HepG2 (cell line): Measurements from ENCODE around the gene SLC36A3. TPM values are rescaled to one million over a fixed set of nuclear protein-coding genes. Genes with fewer than 3 reads are reported as not detected.

Source experiments
- AGO1 ChIP-seq: fragments of 200-400 bp; formaldehyde crosslinking; IDR thresholded peaks from 2 replicates; pipeline ENCODE4 v1.6.1; 2017; ENCODE audit warnings: mild to moderate bottlenecking, low read depth, low read length, moderate library complexity; ENCODE audit not compliant: poor library complexity, severe bottlenecking
- BCL6 ChIP-seq: IDR thresholded peaks from 2 replicates; pipeline ENCODE4 v1.6.1; 2016; ENCODE audit warnings: missing genetic modification reagents, missing compliant biosample characterization
- CCAR2 ChIP-seq: fragments of 200-400 bp; formaldehyde crosslinking; optimal IDR thresholded peaks from 2 replicates; pipeline ENCODE3; 2018; ENCODE audit warnings: low read depth, mild to moderate bottlenecking, low read length, moderate library complexity
- HDAC6 ChIP-seq: fragments of 200-600 bp; sonication (generic); IDR thresholded peaks from 2 replicates; pipeline ENCODE4 v1.7.0; 2017; ENCODE audit warnings: mild to moderate bottlenecking, antibody characterized with exemption, low read length, low read depth
- LBX2 ChIP-seq: sonication (generic); formaldehyde crosslinking; IDR thresholded peaks from 2 replicates; pipeline ENCODE4 v1.5.0; 2020; ENCODE audit warnings: missing genetic modification reagents, mild to moderate bottlenecking, borderline replicate concordance
- RBM22 ChIP-seq: fragments of 200-400 bp; formaldehyde crosslinking; optimal IDR thresholded peaks from 2 replicates; pipeline ENCODE3; 2017; ENCODE audit warnings: mild to moderate bottlenecking, low read length, moderate library complexity
- RNF2 ChIP-seq: fragments of 450-650 bp; conservative IDR thresholded peaks from 2 replicates; pipeline ENCODE4 v1.6.1; 2016; ENCODE audit warnings: low read depth
- SMARCC2 ChIP-seq: fragments of 450-650 bp; IDR thresholded peaks from 2 replicates; pipeline ENCODE4 v1.6.1; 2017; ENCODE audit warnings: antibody characterized with exemption, mild to moderate bottlenecking
- TBP ChIP-seq: sonication (generic); formaldehyde crosslinking; IDR thresholded peaks from 2 replicates; pipeline ENCODE4 v1.5.0; 2020; ENCODE audit warnings: missing genetic modification reagents
- TCF7L2 ChIP-seq: IDR thresholded peaks from 2 replicates; pipeline ENCODE4 v1.6.1; 2011; ENCODE audit warnings: mild to moderate bottlenecking, low read depth, low read length, moderate library complexity
- ZEB1 ChIP-seq: IDR thresholded peaks from 2 replicates; pipeline ENCODE4 v1.6.1; 2012; ENCODE audit warnings: mild to moderate bottlenecking, low read depth, inconsistent platforms; ENCODE audit not compliant: insufficient replicate concordance
- ZNF296 ChIP-seq: sonication (generic); formaldehyde crosslinking; conservative IDR thresholded peaks from 2 replicates; pipeline ENCODE4 v1.5.0; 2020; ENCODE audit warnings: mild to moderate bottlenecking, missing genetic modification reagents
- ZNF605 ChIP-seq: sonication (generic); formaldehyde crosslinking; IDR thresholded peaks from 2 replicates; pipeline ENCODE4 v1.8.0; 2022; ENCODE audit warnings: mild to moderate bottlenecking, missing genetic modification reagents
- polyA plus RNA-seq, 8 experiments: library from polyadenylated mRNA; depleted of rRNA in 3 of 8; stranded (reverse) in 7 of 8; unstranded in 1 of 8; fragments of >200 nt; fragmentation: Illumina TruSeq in 4 of 8; extraction: Trizol in 4 of 8; gene quantifications; 2 replicates each; pipeline versions ENCODE4 v1.2.1 to v1.2.3, GENCODE V29; 2011 to 2016; ENCODE audit warnings: low read depth in 4 of 8, missing spikeins in 1 of 8, mixed read lengths in 1 of 8; ENCODE audit not compliant: insufficient read depth in 1 of 8
- total RNA-seq, 5 experiments: library from RNA; depleted of rRNA; stranded (reverse); fragments of >200 nt; fragmentation: Illumina TruSeq; extraction: Trizol; gene quantifications; 2 replicates each; pipeline ENCODE4 v1.2.3, GENCODE V29; 2016; ENCODE audit warnings: low read depth in 1 of 5
- TF ChIP-seq, protein P1 (sequence below): sonication (generic); formaldehyde crosslinking; IDR thresholded peaks from 2 replicates; pipeline ENCODE4 v1.9.0; 2022; ENCODE audit warnings: missing genetic modification reagents, mild to moderate bottlenecking, borderline replicate concordance
- TF ChIP-seq, protein P2 (sequence below): sonication (generic); IDR thresholded peaks from 2 replicates; pipeline ENCODE4 v1.6.1; 2016; ENCODE audit warnings: low read depth, borderline replicate concordance
- TF ChIP-seq, protein P3 (sequence below), 2 experiments: sonication (generic) in 1 of 2; formaldehyde crosslinking in 1 of 2; IDR thresholded peaks; 2 replicates each; pipeline versions ENCODE4 v1.6.1 to v1.9.0; 2014 to 2022; ENCODE audit warnings: antibody characterized with exemption in 1 of 2, borderline replicate concordance in 1 of 2, inconsistent platforms in 1 of 2, low read depth in 1 of 2, missing genetic modification reagents in 1 of 2
- TF ChIP-seq, protein P4 (sequence below): sonication (generic); formaldehyde crosslinking; IDR thresholded peaks from 2 replicates; pipeline ENCODE4 v1.4.0; 2020; ENCODE audit warnings: mild to moderate bottlenecking, low read depth, missing genetic modification reagents

SLC36A3 gene
- total and polyA plus RNA-seq, 2 of the 13 experiments (the other 11 are each of a cell fraction or from before 2014, with no cell fraction given), result not detected

DNA sequence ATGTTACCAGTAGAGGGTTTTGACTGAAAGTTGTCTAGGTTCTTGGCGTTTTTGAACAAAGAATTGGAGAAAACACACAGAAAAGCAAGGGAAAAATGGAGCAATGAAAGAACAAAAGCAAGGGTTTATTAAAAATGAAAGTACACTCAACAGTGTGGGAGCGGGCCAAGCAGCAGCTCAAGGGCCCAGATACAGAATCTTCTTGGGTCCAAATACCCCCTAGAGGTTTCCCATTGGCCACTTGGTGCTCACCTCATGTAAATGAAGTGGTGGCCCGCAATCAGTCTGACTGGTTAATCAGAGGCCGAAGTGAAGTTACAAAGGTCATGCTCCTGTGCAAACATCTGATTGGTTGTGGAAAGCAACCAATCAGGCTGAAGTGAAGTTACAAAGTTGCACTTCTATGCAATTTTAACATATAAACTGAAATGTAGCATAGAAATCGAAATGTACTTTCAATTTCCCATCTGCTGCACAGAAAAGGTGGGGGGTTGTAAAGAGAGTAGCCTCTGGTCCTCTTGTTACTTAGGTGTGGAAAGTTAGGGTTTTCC is 52.5 kb downstream of the SLC36A3 start (continued):
- TF ChIP-seq AGO1 (no peak), LBX2 (no peak), ZEB1 (no peak), HDAC6 (no peak), ZNF296 (CRISPR knock-in tag) (no peak), BCL6 (CRISPR knock-in tag) (no peak), SMARCC2 (no peak), RBM22 (no peak), RNF2 (no peak), TCF7L2 (no peak), CCAR2 (no peak), ZNF605 (CRISPR knock-in tag) (no peak; the same call in 1 of the 2 replicates), TBP (CRISPR knock-in tag) (no peak)
- TF ChIP-seq, protein P1, sequence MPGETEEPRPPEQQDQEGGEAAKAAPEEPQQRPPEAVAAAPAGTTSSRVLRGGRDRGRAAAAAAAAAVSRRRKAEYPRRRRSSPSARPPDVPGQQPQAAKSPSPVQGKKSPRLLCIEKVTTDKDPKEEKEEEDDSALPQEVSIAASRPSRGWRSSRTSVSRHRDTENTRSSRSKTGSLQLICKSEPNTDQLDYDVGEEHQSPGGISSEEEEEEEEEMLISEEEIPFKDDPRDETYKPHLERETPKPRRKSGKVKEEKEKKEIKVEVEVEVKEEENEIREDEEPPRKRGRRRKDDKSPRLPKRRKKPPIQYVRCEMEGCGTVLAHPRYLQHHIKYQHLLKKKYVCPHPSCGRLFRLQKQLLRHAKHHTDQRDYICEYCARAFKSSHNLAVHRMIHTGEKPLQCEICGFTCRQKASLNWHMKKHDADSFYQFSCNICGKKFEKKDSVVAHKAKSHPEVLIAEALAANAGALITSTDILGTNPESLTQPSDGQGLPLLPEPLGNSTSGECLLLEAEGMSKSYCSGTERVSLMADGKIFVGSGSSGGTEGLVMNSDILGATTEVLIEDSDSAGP (CRISPR knock-in tag), result no peak
- TF ChIP-seq, protein P2, sequence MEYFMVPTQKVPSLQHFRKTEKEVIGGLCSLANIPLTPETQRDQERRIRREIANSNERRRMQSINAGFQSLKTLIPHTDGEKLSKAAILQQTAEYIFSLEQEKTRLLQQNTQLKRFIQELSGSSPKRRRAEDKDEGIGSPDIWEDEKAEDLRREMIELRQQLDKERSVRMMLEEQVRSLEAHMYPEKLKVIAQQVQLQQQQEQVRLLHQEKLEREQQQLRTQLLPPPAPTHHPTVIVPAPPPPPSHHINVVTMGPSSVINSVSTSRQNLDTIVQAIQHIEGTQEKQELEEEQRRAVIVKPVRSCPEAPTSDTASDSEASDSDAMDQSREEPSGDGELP, result no peak
- TF ChIP-seq, protein P3, sequence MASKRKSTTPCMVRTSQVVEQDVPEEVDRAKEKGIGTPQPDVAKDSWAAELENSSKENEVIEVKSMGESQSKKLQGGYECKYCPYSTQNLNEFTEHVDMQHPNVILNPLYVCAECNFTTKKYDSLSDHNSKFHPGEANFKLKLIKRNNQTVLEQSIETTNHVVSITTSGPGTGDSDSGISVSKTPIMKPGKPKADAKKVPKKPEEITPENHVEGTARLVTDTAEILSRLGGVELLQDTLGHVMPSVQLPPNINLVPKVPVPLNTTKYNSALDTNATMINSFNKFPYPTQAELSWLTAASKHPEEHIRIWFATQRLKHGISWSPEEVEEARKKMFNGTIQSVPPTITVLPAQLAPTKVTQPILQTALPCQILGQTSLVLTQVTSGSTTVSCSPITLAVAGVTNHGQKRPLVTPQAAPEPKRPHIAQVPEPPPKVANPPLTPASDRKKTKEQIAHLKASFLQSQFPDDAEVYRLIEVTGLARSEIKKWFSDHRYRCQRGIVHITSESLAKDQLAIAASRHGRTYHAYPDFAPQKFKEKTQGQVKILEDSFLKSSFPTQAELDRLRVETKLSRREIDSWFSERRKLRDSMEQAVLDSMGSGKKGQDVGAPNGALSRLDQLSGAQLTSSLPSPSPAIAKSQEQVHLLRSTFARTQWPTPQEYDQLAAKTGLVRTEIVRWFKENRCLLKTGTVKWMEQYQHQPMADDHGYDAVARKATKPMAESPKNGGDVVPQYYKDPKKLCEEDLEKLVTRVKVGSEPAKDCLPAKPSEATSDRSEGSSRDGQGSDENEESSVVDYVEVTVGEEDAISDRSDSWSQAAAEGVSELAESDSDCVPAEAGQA (IDR thresholded peaks at IDR 0.05; ENCODE audit: low read depth), result no peak
- TF ChIP-seq, protein P3 (CRISPR knock-in tag; IDR thresholded peaks at IDR 0.05; ENCODE audit: borderline replicate concordance), result no peak
- TF ChIP-seq, protein P4, sequence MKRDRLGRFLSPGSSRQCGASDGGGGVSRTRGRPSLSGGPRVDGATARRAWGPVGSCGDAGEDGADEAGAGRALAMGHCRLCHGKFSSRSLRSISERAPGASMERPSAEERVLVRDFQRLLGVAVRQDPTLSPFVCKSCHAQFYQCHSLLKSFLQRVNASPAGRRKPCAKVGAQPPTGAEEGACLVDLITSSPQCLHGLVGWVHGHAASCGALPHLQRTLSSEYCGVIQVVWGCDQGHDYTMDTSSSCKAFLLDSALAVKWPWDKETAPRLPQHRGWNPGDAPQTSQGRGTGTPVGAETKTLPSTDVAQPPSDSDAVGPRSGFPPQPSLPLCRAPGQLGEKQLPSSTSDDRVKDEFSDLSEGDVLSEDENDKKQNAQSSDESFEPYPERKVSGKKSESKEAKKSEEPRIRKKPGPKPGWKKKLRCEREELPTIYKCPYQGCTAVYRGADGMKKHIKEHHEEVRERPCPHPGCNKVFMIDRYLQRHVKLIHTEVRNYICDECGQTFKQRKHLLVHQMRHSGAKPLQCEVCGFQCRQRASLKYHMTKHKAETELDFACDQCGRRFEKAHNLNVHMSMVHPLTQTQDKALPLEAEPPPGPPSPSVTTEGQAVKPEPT (CRISPR knock-in tag), result no peak
